ENCODE data around the gene CTNND2.
"Not testable (repeated sequence)": the region's sequence is repeated elsewhere in the genome, so short reads cannot be mapped to it uniquely, and the experiment has no call there.

Gene CTNND2

DNA sequence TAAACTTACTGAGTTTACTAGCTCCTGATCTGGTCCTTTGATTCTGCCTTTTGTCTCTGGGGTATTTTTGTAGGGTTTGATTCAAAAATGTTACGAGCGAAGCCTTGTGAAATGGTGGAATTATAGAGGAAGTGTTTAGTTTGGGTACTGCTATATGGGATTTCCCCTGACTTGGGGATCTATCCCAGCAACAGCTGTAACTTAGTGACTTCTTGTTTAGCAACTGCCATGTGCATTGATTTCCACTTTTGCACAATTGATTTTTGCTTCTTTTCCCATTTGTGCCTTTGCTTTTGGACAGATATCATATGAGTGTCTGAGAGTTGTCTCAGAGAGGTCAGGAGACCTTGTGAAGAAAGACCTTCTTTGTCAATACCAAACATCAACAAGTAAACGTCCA is 894.7 kb downstream of the CTNND2 start:
- DNase-seq, result no peak

DNA sequence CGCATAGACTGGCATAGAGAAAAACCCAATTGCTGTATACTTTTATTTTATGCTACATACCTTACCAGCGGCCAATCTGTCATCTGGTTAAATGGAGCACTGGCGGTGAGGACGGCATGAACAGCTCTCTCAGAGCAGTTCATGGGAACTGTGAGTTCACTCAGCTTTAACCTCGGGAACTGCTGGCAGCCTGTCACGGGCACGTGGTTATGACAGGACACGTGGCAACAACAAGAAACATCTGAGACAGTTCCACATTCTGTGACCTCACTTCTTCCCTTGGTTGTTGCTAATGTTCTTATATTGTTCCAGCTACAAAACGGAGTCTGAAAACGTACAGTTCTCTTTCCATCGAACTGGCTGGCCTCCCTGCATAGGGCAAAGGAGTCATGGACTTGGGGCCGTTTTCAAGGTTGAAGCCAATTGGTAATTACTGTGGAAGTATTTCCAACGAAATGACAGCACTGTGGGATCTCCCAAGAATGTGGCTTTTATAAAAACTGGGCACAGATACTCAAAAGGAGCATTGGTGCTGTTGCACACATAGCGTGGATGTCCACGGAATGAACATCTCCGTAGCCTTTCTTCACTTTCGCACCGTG is 896.9 kb downstream of the CTNND2 start:
- DNase-seq, result no peak

DNA sequence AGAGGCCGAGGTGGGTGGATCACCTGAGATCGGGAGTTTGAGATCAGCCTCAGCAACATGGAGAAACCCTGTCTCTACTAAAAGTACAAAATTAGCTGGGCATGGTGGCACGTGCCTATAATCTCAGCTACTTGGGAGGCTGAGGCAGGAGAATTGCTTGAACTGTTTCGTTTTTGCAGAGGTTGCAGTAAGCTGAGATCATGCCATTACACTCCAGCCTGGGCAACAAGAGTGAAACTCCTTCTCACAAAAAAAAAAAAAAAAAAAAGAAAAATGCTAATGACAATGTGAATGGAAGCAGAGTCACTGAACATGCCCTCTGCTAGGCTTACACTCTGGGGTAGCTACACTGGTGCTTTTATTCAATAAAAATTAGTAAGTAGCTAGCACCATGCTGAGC is 899.7 kb downstream of the CTNND2 start:
- not testable (repeated sequence) for DNase-seq

DNA sequence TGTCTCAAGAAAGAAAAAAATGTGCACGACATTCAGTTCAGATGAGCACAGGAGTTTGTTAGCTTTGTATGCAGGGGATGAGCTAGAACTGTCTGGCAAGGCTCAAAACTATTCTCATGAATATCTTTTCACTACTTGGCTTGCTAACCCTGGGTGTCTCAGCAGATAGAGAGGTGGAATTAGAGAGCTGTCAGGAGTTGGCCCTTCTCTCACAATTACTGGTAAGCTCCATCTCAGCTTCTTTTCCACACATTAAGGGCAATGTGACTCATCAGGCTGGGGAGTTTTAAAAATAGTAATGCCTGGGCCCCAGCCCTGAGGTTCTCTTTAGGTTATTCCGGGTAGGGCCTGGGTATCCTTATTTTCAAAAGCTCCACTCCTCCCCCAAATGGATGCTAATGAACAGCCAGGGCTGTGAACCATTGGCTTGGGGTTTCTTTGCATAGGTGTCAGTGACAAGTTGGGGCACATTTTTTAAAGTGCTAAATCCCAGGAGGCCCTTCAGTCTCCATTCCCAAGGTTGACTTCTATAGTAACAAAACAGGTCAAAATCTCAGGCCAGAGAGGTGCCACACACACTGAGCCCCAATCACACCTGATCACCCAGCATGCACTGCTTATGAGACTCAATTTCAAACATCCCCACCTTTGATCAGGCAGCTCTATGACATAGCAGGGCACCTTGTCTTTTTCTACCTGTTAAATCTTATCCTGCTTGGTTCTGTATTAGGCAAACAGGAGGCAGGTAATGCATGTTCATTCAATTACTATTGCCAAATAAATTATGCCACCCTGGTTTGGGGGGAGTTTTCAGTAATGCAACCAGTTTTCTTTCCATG is 903.5 kb downstream of the CTNND2 start:
- no peak for DNase-seq

DNA sequence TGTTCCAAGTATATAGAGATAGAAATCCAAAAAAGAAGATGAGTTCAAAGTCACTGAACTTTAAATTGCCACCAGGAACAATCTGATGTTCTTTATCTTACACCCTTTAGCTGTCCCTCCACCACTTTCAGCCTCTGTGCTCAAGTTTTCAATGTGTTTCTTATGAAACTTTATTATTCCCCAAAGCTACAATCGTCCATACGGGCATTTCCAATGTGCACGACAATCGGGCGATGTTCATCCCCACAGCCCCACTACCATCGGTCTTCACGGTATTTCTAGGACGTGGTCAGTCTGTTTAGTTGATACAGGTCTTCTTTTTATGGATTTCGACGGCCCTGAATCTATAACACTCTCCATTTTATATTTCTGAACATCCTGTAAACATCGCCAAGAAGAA is 904.5 kb downstream of the CTNND2 start:
- no peak for DNase-seq

DNA sequence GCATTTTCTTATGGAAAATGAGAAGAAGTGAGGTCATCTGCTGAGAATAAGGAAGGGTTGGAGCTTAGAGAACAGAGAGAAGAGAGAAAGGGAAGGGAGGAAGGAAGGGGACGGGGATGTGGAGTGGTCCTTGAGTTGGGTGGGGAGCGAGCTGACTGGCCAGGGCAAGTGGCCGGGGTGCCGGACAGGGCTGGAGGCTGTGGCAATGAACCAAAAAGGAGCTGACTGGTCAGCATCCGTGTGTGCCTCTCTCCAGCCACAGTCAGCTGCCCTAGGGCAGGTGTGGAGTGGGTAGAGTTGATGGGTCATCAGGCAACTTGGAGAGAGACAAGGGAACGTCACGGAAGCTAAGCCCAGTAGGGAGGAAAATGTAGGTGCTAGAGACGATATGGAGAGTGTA is 908.4 kb downstream of the CTNND2 start:
- DNase-seq, result no peak

DNA sequence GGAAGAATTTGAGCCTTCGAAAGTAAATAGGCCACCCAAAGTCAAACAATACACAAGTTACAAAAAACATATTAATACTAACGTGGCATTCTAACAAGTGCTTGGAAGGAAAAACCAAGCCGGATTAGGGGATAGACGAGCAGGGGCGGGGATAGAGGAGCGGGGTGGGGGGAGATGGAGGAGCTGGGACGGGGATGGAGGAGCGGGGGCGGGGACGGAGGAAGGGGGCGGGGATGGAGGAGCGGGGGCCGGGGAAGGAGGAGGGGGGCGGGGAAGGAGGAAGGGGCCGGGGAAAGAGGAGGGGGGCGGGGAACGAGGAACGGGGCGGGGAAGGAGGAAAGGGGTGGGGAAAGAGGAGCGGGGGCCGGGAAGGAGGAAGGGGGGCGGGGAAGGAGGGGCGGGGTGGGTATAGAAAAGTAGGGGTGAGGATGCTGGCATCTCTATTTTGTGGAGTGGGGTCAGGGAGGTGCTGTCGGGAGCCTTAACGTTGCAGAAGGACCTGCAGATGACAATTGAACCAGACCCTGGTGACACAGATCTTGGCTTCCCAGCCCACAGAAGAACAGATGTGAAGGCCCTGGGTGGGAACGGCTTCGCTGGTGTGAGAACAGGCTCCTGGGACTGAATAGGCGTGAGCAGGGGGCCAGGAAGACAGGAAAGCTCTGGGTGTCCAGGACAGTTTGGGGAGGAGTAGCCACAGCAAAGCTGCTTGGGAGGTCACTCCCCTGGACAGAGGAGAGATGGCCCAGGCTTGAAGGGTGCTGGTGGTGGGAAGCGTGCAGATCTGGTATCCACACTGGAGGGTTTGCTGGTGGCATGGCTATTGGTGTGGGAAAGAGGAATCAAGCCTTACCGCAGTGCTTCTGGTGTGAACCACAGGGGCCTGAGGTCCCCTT is 909.9 kb downstream of the CTNND2 start:
- DNase-seq, result no peak

DNA sequence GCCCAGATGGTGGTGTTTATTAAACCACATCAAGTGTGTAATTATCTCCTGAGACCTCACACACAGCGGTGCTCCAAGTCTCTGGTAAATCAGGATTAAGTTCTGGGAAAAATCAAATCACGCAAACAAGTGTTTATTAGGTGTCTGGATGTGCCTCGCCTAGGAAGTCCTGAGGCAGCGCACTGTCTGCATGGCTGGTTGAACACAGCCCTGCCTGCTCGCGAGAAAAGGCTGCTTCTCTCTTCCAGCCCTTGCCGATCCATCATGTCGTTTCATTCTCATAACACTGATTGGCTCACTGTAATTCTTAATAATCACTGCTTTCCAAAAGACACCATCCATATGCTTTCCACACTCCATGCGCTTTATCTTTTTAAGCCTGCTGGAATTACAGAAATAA is 913.6 kb downstream of the CTNND2 start:
- no peak for DNase-seq

DNA sequence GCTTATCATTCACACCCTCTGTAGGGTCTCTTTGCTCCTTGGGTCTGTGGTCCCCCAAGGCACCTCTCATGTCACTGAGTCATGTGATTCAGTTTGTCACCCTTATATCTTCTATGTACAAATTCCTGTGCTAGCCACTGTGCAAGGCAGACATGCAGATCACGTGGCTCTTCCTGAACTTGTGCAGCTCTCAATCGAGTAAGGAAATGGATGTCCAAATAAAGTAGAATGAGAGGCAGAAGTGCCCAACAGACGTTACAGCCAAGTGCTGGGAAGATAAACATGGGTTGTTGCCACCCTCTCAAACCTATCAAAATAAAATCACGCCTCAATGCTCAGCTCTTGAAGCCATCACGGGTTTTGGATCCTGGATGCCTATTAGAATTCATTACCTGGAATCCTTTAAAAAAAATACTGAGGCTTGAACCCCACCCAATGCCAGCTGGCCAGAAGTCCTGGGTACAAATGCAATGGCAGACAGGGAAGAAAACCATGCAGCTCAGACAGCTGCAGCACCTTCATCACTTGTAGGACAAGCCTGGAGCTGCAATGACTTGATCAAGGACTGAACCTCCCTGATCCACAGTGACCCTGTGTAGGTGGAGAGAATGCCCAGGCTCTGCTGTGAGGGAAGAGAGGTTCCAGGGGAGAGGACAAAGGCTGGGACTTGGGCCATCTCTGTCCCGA is 914.5 kb downstream of the CTNND2 start:
- no peak for DNase-seq

DNA sequence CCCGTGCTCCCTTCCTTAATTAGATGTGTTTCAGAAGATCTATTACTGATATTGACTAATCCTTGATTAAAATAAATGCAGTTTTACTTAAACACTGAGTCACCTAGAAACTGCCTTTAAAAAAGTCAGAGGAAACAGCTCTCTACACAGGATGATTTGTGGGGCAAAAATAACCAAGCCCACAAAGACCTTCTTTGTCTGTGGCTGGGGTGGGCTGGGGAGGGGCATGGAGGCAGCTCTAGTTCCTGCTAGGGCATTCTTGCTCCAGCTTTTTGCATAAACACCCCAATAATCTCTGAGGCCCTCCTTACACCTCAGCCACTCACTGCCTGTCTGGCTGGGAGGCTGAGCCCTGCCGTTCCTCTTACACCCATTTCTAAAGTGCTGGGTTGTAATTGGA is 915.6 kb downstream of the CTNND2 start:
- no peak for DNase-seq

DNA sequence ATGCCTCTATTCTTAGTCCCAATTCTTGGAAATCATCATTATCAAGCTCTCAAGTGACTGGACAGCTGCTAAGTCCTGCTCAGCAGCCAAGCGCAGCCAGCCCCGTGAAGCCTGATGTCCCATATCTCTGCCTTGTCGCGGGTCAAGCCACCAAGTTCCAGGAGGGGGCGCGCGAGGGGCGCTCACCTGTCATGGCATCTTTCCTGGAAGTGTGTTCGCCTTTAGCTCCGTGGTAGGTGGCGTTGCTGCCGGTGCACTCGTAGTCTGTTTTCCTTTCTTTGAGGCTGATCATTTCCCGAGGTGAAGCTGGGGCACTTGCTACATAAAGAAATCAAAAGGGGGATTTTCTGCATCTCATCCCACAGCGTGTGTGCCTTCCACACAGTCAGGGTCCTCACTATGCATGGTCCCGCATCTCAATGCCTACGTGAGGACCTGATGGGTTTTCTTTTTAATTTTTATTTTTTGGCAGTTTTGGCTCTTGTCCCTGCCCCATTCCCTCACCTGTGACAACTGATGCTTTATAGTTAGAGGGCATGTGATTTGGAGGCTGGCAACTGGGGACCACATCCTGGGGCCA is 916.2 kb downstream of the CTNND2 start:
- peak; percentile 66 for DNase-seq

DNA sequence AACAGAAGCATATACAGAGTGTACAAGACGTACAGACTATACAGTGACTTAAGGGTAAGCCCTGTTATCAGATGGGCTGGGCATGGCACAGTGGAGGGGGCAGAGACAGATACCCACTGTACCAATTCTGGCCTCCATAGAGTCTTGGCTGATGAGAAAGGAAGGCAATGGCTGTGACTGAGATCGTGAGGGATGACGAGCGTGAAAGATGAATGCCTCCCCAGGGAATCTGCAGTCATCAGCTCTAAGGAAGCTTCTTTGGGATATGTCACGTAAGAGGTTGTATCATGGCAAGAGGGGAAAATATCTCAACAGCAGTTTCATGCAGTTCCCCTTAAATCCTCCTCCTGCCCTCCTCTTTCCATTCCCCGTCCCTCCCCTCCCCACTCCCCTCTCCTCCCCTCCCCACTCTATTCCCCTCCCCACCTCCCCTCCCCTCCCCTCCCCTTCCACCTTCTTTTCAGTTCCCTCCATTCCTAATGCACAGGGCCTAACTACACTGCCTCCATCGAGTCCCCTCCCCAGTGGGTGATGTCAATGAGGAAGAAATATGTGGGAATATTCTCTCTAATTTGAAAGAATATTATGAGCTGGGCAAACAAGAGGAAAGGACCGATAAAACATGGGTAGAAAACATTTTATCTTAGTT is 916.8 kb downstream of the CTNND2 start:
- no peak for DNase-seq

DNA sequence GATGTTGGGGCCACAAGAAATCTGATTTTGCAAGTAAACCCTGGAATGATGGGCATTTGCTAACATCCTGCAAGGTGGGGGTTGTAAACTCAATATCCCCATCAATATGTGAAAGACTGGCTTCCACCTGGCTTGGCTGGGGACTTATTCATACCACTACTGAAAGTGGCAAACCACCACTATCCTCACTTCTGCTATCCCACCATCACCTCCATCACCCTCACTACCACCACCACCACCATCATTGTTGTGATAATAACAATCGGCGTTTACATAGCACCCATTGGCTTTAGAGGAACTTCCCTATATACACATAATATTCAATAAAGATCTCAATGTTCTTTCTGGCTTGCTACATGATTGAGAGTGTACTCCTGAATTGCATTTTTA is 918.5 kb downstream of the CTNND2 start:
- no peak for DNase-seq

DNA sequence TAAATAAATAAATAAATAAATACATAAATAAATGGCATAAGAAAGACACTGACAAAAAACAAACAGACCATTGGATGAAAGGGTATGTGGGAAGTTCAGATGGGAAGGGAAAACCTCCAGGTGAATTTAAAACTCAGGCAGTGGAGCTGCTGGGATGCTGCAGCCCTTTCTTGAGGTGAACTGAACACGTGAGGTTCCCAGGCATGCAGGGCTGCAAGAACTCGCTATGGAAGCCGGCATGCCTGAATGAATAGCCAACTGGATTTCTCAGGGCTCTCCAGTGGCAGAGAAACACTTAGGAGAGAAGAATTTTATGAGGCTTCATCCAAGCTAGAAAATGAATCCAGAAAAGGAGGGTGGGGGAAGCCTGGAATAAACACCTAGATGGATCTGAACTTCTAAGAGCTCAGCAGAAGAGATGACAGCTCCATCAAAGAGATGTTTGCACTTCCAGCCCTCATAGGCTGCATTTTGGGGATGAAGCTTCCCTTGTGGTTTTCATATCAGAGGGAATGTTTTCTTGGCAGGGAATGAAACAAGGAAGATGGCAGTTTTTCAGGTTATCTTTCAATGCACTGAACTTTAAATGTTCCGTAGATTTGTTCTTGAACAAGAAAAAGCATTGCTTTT is 919.0 kb downstream of the CTNND2 start:
- no peak for DNase-seq

DNA sequence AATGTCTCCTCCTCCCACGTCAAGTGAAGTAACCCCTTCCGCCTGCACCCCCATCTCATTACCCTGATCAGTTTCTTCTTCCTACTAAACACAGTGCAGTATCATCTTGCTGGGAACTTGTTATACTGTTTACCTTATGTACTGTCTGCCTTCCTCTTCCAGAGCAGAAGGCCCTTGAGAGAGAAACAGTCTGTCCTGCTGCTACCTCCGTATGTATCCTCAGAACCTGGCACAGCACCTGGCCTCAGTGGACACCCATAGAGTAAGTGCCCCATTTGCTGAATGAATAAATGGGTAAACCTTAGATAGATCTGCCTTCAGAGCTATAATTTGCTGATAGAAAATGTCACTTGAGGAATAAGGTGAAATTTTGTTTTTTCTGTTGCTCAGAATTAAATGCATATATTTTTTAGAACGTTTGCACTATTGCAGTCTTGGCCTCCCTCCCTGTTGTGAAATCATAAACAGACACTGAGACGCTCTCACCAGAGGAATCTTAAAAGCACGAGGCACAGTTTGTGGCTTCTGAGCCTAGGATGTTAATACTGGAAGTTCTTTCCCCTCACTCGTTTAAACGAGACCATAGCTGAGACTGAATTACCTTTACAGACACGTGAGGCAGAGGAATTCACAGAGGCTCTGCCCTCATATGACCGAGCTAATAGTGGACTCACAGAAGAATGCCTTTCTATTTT is 920.1 kb downstream of the CTNND2 start:
- DNase-seq, result no peak

DNA sequence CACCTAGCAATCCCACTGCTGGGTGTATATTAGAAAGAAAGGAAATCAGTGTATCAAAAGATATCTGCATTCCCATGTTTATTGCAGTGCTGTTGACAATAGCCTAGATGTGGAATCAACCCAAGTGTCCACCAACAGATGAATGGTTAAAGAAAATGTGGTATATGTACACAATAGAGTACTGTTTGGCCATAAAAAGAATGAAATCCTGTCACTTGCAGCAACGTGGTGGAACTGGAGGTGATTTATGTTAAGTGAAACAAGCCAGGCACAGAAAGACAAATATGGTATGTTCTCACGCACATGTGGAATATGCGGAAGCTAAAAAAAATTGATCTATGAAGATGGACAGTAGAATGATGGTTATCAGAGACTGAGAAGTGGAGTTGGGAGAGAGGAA is 921.6 kb downstream of the CTNND2 start:
- no peak for DNase-seq

DNA sequence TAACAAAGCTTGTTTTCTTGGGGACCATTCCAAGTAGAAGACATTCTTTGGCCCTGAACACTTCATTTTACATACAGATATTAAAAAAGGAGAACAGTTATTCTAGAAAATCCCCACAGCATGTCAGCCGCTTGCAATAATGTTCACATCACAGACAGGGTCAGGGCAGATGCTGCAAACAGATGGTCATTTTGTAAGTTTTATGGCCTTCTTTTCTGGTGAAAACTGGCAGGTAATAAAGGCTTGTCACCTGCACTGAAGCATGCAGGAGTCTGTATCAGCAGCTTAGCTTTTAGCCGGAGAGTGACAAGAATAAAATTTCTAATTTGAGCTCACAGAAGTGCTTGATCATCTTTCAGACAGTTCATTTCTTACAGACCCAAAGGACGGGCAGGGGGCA is 922.3 kb downstream of the CTNND2 start:
- DNase-seq, result no peak

DNA sequence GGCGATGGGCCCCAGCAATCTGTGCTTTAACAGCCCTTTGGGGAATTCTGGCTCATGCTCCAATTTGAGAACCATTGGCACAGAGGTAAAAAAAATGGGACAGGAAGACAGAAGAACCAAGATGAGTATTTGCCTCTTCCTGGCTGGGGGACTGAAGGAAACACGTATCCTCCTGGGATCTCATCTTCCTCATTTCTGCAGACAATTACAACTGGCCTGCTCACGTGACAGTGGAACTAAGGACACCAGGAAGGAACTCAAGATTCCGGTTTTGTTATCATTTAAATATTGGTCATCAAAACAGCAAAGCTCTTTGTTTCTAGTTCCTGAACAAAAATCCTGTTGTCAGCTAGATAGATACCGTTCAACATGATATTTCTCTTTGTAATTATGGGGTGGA is 927.2 kb downstream of the CTNND2 start:
- DNase-seq, result no peak

DNA sequence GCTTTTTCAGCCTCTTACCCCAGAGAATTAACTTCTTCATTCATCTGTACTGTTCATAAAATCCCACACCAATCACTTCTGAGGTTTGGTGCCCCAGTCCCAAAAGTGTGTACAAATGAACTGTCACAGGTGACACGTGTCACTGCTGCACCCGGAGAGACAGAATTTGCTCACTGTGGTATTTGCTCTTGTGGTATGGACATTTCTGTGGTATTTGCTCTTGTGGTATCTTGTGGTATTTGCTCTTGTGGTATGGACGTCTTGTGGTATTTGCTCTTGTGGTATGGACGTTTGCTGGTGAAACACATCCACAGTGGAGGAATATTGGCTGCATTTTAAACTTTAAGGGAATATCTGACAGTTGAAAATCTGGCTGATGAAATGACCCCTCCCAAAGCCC is 928.3 kb downstream of the CTNND2 start:
- DNase-seq, result no peak

DNA sequence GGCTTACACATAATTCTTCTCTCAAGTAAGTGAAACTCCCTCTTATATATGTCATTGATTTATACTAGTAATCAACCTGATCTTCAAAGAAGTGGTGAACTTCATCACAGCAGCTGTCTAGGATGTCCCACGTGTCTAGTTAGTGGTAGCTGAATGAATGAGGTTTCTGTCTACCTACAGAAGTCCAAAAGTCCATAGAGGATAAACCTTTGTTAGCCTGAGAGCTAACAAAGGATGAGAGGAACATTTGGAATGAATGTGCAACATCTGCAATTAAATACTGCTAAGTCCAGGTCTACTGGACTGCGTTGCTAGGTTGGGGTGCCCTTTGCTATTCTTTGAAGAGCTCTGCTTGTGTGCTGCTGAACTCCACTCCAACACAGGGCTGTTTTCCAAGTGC is 929.4 kb downstream of the CTNND2 start:
- DNase-seq, result no peak

DNA sequence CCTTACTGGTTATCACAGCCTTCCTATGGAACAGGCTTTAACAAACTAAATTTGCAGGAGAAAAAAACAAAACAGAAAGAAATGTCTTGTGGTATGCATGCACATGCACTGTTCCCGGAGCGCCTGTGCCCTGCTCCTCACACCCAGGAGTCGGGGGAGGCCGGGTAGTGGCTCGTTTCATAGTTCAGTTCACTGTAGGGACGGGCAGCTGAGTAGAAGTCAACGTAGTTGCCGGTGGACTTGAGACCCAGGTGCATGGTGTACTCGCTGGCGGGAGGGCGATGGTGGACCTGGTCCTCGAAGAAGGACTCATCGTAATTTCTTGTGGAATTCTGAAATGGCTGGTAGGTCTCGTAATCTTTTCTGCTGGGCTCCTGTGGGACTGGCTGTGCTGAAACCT is 930.9 kb downstream of the CTNND2 start:
- DNase-seq, result no peak

Measured in activated T-cell treated with anti-CD3 and anti-CD28 coated beads, Interleukin-2, amount 50 U/mL, for 1 hour (primary cell).